ENCODE results near the gene GBP3.

Gene GBP3

DNA sequence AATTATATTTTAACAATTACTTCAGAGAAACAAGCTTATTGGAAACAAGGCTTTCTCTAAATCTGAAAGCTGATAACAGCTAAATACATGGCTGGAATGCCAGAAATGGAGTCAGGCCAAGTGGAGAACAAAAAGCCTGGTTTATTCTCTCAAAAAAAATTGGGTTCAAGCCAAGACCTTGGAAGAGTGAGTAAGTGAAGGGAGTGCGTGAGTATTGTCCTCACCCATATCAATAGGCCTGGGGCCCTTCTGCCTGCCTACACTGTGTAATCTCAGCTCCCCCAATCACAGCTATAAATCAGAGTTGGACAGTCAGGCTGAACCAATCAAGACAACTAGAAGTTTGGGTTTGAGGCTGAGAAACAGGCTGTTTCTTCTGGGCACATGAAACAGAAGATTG lies 37.6 kb downstream of the GBP3 start:
- Histone ChIP-seq H3K79me2 (ENCODE audit: insufficient read depth, low read length) (peaks cover 74% of the 10 kb centered on the region), H3K9me3 (ENCODE audit: insufficient read depth, low read length) (no peaks in the 10 kb centered on the region), H3K36me3 (ENCODE audit: low read length) (no peaks in the 10 kb centered on the region), H2AFZ (ENCODE audit: low read depth, low read length, severe bottlenecking) (no peak overlapping the region), H3K4me3 (ENCODE audit: insufficient read depth, low read length, poor library complexity, severe bottlenecking) (no peak overlapping the region), H3K4me2 (ENCODE audit: low read depth, low read length, poor library complexity, severe bottlenecking) (peak overlapping the region; percentile 29), H4K20me1 (ENCODE audit: low read depth, low read length) (no peaks in the 10 kb centered on the region), H3F3A (ENCODE audit: insufficient read depth) (peaks cover 8% of the 10 kb centered on the region), H3K27ac (ENCODE audit: low read depth, low read length) (peak overlapping the region; percentile 19; the same call in 1 of the 2 replicates), H3K27me3 (ENCODE audit: low read length) (no peaks in the 10 kb centered on the region), H3K9me2 (replicated peaks; ENCODE audit: insufficient read depth, low read length) (no peaks in the 10 kb centered on the region), H3K9ac (ENCODE audit: low read length) (no peak overlapping the region)
- TF ChIP-seq, protein P1, sequence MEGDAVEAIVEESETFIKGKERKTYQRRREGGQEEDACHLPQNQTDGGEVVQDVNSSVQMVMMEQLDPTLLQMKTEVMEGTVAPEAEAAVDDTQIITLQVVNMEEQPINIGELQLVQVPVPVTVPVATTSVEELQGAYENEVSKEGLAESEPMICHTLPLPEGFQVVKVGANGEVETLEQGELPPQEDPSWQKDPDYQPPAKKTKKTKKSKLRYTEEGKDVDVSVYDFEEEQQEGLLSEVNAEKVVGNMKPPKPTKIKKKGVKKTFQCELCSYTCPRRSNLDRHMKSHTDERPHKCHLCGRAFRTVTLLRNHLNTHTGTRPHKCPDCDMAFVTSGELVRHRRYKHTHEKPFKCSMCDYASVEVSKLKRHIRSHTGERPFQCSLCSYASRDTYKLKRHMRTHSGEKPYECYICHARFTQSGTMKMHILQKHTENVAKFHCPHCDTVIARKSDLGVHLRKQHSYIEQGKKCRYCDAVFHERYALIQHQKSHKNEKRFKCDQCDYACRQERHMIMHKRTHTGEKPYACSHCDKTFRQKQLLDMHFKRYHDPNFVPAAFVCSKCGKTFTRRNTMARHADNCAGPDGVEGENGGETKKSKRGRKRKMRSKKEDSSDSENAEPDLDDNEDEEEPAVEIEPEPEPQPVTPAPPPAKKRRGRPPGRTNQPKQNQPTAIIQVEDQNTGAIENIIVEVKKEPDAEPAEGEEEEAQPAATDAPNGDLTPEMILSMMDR (IDR thresholded peaks at IDR 0.05; ENCODE audit: insufficient read depth, low read length, poor library complexity, severe bottlenecking) = no peak
- TF ChIP-seq EZH2phosphoT487 (conservative IDR thresholded peaks at IDR 0.05; ENCODE audit: low read length) = no peak

GRCh38 chr1:88984569-88984968 lies 38.1 kb downstream of the GBP3 start:
- Histone ChIP-seq H3K9me2 (replicated peaks; ENCODE audit: insufficient read depth, low read length) (no peaks in the 10 kb centered on the region), H3K27ac (ENCODE audit: low read depth, low read length) (peak overlapping the region; percentile 29; the same call in 1 of the 2 replicates), H4K20me1 (ENCODE audit: low read depth, low read length) (no peaks in the 10 kb centered on the region), H3F3A (ENCODE audit: insufficient read depth) (peaks cover 8% of the 10 kb centered on the region), H3K9ac (ENCODE audit: low read length) (no peak overlapping the region), H3K9me3 (ENCODE audit: insufficient read depth, low read length) (no peaks in the 10 kb centered on the region), H3K4me3 (ENCODE audit: insufficient read depth, low read length, poor library complexity, severe bottlenecking) (no peak overlapping the region), H3K4me2 (ENCODE audit: low read depth, low read length, poor library complexity, severe bottlenecking) (peak overlapping the region; percentile 29), H3K27me3 (ENCODE audit: low read length) (no peaks in the 10 kb centered on the region), H3K79me2 (ENCODE audit: insufficient read depth, low read length) (peaks cover 70% of the 10 kb centered on the region), H2AFZ (ENCODE audit: low read depth, low read length, severe bottlenecking) (no peak overlapping the region), H3K36me3 (ENCODE audit: low read length) (no peaks in the 10 kb centered on the region)
- TF ChIP-seq EZH2phosphoT487 (conservative IDR thresholded peaks at IDR 0.05; ENCODE audit: low read length) = no peak
- TF ChIP-seq, protein P1 (IDR thresholded peaks at IDR 0.05; ENCODE audit: insufficient read depth, low read length, poor library complexity, severe bottlenecking) = no peak

DNA sequence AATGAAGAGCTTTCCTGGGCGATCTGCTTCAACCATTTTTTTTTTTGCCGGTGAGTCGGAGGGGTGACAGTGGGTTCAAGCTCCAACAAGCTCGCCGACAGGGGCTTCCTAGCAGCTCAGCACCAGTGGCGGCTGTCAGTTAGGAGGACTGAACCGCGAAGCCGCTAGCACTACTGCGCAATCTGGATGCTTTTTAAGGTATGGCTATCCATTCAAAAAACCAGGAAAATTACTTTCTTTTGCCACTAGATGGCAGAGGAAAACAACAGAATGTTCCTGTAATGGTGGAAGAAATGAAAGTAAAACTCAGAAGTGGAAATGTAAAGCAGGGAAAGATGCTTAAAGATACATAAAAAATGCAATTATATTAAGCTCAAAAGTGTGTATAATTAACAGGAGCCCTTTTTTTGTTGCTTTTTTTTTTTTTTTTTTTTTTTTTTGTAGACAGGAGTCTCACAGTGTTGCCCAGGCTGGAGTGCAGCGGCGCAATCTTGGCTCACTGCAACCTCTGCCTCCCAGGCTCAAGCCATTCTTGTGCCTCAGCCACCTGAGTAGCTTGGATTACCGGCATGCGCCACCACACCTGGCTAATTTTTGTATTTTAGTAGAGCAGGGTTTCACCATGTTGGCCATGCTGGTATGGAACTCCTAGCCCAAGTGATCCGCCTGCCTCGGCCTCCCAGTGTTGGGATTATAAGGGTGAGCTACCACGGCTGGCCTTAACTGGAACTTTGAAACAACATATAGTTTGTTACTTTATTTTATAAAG lies 38.7 kb downstream of the GBP3 start:
- Histone ChIP-seq H4K20me1 (ENCODE audit: low read depth, low read length) (no peaks in the 10 kb centered on the region), H3K9me2 (replicated peaks; ENCODE audit: insufficient read depth, low read length) (no peaks in the 10 kb centered on the region), H3K4me2 (ENCODE audit: low read depth, low read length, poor library complexity, severe bottlenecking) (peak overlapping the region; percentile 29), H3K36me3 (ENCODE audit: low read length) (no peaks in the 10 kb centered on the region), H3K9ac (ENCODE audit: low read length) (no peak overlapping the region), H3F3A (ENCODE audit: insufficient read depth) (peaks cover 8% of the 10 kb centered on the region), H3K4me3 (ENCODE audit: insufficient read depth, low read length, poor library complexity, severe bottlenecking) (no peak overlapping the region), H3K27ac (ENCODE audit: low read depth, low read length) (peak overlapping the region; percentile 29; the same call in 1 of the 2 replicates), H3K9me3 (ENCODE audit: insufficient read depth, low read length) (no peaks in the 10 kb centered on the region), H3K27me3 (ENCODE audit: low read length) (no peaks in the 10 kb centered on the region), H3K79me2 (ENCODE audit: insufficient read depth, low read length) (peaks cover 64% of the 10 kb centered on the region), H2AFZ (ENCODE audit: low read depth, low read length, severe bottlenecking) (no peak overlapping the region)
- TF ChIP-seq EZH2phosphoT487 (conservative IDR thresholded peaks at IDR 0.05; ENCODE audit: low read length) = no peak
- TF ChIP-seq, protein P1 (IDR thresholded peaks at IDR 0.05; ENCODE audit: insufficient read depth, low read length, poor library complexity, severe bottlenecking) = peak; percentile 26

Data from SU-DHL-6 (cell line).